Activated CD8-positive, alpha-beta memory T cell treated with anti-CD3 and anti-CD28 coated beads, Interleukin-2, amount 50 U/mL, for 48 hours (primary cell): Measurements from ENCODE around the gene EEIG1.

Experiments used
- DNase-seq: peaks from one replicate; pipeline ENCODE4 v3.0.0-alpha.2; 2020

EEIG1 gene

GRCh38 chr9:127999461-127999860, 18.7 kb upstream of the EEIG1 start:
- no peak for DNase-seq

- no peak for DNase-seq
Measured at GRCh38 chr9:127993721-127994120, 12.9 kb upstream of the EEIG1 start.

- no peak for DNase-seq
Measured at GRCh38 chr9:127991757-127992274, 11.0 kb upstream of the EEIG1 start.

- no peak for DNase-seq
Measured at GRCh38 chr9:127991017-127991756, 10.4 kb upstream of the EEIG1 start.

- DNase-seq, result no peak
Measured at GRCh38 chr9:127990554-127990953, 9.8 kb upstream of the EEIG1 start.

- DNase-seq, result no peak
Measured at GRCh38 chr9:127989094-127989493, 8.3 kb upstream of the EEIG1 start.

- DNase-seq, result no peak
Measured at GRCh38 chr9:127987103-127987614, 6.4 kb upstream of the EEIG1 start.

GRCh38 chr9:127985011-127985410, 4.2 kb upstream of the EEIG1 start:
- no peak for DNase-seq

GRCh38 chr9:127983847-127984289, 3.1 kb upstream of the EEIG1 start:
- DNase-seq, result no peak

- DNase-seq, result no peak
Measured at GRCh38 chr9:127982912-127983311, 2.1 kb upstream of the EEIG1 start.

- DNase-seq, result peak; percentile 64
Measured at GRCh38 chr9:127981559-127982121, 851 bp upstream of the EEIG1 start.

GRCh38 chr9:127980060-127980705, 606 bp downstream of the EEIG1 start:
- DNase-seq, result peak; percentile 77

GRCh38 chr9:127979333-127980059, 1.3 kb downstream of the EEIG1 start:
- DNase-seq, result peak; percentile 74

GRCh38 chr9:127979015-127979332, 1.8 kb downstream of the EEIG1 start:
- DNase-seq, result no peak

GRCh38 chr9:127977884-127978647, 2.7 kb downstream of the EEIG1 start:
- DNase-seq, result peak; percentile 59

- peak; percentile 69 for DNase-seq
Measured at GRCh38 chr9:127977009-127977883, 3.5 kb downstream of the EEIG1 start.

GRCh38 chr9:127976498-127976897, 4.3 kb downstream of the EEIG1 start:
- DNase-seq, result peak; percentile 56

GRCh38 chr9:127975376-127976315, 5.1 kb downstream of the EEIG1 start:
- DNase-seq, result peak; percentile 57

- DNase-seq, result no peak
Measured at GRCh38 chr9:127974769-127975261, 6.0 kb downstream of the EEIG1 start.
